Psoas muscle (tissue), 8 donors: ENCODE results near the gene DLG5. TPM values are rescaled to one million over a fixed set of nuclear protein-coding genes. Genes with fewer than 3 reads are reported as not detected.

Experiments used
- ATAC-seq, 4 donors: fragments of 200-7000 bp; cut with Tn5 transposase; one replicate each; pipeline ENCODE4 v1.9.1; 2020; ENCODE audit warnings: moderate library complexity in 3 of 4, mild to moderate bottlenecking in 2 of 4
- DNase-seq, 2 donors: peaks; one replicate each; pipeline ENCODE4 v3.0.0-alpha.2; 2020
- H3K27ac ChIP-seq: fragments of 200-600 bp; one replicate; pipeline ENCODE4 v1.8.0; 2022
- H3K27me3 ChIP-seq, 3 donors: fragments of 200-600 bp in 1 of 3; one replicate each; pipeline versions ENCODE4 v1.6.1 to v1.8.0; 2013 to 2022; ENCODE audit warnings: low read length in 2 of 3, mild to moderate bottlenecking in 2 of 3, moderate library complexity in 1 of 3; ENCODE audit not compliant: insufficient read depth in 3 of 3
- H3K36me3 ChIP-seq, 2 donors: fragments of 200-600 bp in 1 of 2; one replicate each; pipeline versions ENCODE4 v1.6.1 to v1.8.0; 2013 to 2022; ENCODE audit warnings: low read depth in 1 of 2, mild to moderate bottlenecking in 1 of 2, moderate library complexity in 1 of 2; ENCODE audit not compliant: insufficient read depth in 1 of 2
- H3K4me1 ChIP-seq: fragments of 200-600 bp; one replicate; pipeline ENCODE4 v1.8.0; 2022
- H3K4me3 ChIP-seq: fragments of 200-600 bp; one replicate; pipeline ENCODE4 v1.8.0; 2022; ENCODE audit warnings: mild to moderate bottlenecking
- H3K9me3 ChIP-seq: fragments of 200-600 bp; one replicate; pipeline ENCODE4 v1.8.0; 2022
- WGBS, 3 donors: extraction: QIAGEN DNeasy Blood & Tissue Kit; methylation state at CpG; one replicate each; pipeline versions ENCODE4 v1.1.6 to v1.1.7; 2013; 5-methylcytosine and 5-hydroxymethylcytosine counted together
- intact Hi-C, 2 donors: fragments of 100-400 bp; cut with DNase I; formaldehyde crosslinking; loops; one replicate each; pipeline versions ENCODE4 v1.11.0 to v1.14.2; 2022
- polyA plus RNA-seq, 3 donors: library from polyadenylated mRNA; stranded (reverse); fragments of 200-250 nt; gene quantifications; one replicate each; pipeline ENCODE4 v1.2.3, GENCODE V29; 2013
- total RNA-seq, 4 donors: library from RNA; stranded (reverse); fragmentation: NEBNext Ultra II Directional in 2 of 4; extraction: Animal tissue kit (Norgen Biotek cat#: 25700) in 2 of 4; gene quantifications; one replicate each; pipeline versions ENCODE4 v1.2.1 to v1.2.4, GENCODE V29; 2021 to 2023
- TF ChIP-seq, protein P1 (sequence below): fragments of 200-600 bp; IDR thresholded peaks from one replicate; pipeline ENCODE4 v1.8.0; 2022; ENCODE audit warnings: antibody characterized with exemption
- donor health status: healthy with polysubstance abuse.
- donor health status: DM: no; HTN: no; CAD: no; lungs with moderate emphysema.
- donor health status: Bipolar disorder and iron deficiency.
- donor health status: healthy.
- donor health status: DM: yes; HTN: yes; CAD: no.
- donor health status: DM: no; HTN: no; CAD: no.
- donor health status: DM: no; HTN: no; CAD: no.
- donor health status: DM: yes; HTN: yes; CAD: no.

The DLG5 gene
- total and polyA plus RNA-seq, 7 donors = 10.2 to 62.9 (median 36.9) TPM

DNA sequence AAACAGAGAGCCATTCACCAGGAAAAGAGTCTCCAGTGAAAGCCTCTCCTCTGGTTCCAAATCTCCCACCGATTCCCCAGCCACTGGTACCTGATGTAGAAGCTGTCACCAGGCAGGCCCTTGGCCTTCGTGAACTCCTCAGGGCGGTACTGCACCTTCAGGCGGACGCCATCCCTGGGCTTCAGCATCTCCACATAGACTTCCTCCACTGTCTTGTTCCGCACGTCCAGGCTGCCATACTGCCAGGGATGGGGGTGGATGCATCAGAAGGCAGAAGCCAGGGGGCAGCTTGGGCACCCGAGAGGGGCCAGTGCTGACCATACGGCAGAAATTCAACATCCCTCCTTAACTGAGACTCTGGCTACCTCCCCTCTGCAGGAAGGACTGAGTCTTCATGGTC lies 118.8 kb downstream of the DLG5 start:
- H3K4me1 ChIP-seq = no peaks in the 10 kb centered on the region
- no peaks in the 10 kb centered on the region for H3K27me3 ChIP-seq
- TF ChIP-seq, protein P1, sequence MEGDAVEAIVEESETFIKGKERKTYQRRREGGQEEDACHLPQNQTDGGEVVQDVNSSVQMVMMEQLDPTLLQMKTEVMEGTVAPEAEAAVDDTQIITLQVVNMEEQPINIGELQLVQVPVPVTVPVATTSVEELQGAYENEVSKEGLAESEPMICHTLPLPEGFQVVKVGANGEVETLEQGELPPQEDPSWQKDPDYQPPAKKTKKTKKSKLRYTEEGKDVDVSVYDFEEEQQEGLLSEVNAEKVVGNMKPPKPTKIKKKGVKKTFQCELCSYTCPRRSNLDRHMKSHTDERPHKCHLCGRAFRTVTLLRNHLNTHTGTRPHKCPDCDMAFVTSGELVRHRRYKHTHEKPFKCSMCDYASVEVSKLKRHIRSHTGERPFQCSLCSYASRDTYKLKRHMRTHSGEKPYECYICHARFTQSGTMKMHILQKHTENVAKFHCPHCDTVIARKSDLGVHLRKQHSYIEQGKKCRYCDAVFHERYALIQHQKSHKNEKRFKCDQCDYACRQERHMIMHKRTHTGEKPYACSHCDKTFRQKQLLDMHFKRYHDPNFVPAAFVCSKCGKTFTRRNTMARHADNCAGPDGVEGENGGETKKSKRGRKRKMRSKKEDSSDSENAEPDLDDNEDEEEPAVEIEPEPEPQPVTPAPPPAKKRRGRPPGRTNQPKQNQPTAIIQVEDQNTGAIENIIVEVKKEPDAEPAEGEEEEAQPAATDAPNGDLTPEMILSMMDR = no peak
- ATAC-seq (no peak), DNase-seq (no peak)
- H3K4me3 ChIP-seq = no peak overlapping the region
- 95 to 96% (median 95%) methylated on average over 9 of the region's 9 CpGs for WGBS, 3 donors
- no peaks in the 10 kb centered on the region for H3K9me3 ChIP-seq
- intact Hi-C loops = no loop called here
- H3K36me3 ChIP-seq = peaks cover 4 to 100% of the 10 kb centered on the region in 2 donors
- H3K27ac ChIP-seq = no peak overlapping the region

DNA sequence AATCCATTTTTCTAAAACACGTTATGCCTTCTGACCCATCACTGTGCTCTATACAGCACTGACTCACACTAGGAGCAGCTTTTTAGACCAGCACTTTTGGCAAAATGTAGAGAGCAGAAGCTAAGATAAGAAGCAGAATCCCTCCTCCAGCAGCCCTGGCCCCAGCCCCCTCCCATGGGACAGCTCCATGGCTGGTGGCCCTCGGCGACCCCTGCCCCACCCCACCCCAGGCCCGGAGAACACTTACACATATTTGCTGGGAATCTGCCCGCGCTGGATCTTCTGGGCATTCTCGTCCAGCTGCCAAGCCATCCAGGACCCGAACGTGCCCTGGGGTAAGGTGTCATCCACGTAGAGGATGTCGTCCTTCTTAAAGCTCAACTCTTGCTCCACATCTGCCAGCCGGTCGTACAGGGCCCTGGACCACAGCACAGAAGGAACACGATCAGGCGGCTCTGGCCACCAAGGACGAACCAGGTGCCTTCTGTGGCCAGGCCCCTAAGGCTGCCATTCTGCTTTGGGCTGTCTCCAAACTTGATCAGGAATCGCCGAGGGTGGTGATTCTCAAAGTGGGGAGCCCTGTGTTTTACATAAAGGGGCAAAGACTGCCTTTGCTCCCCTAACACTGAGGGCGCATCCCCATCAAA lies 119.9 kb downstream of the DLG5 start:
- no peaks in the 10 kb centered on the region for H3K27me3 ChIP-seq
- 90 to 91% (median 90%) methylated on average over 19 of the region's 19 CpGs for WGBS, 3 donors
- intact Hi-C loops = no loop called here

DNA sequence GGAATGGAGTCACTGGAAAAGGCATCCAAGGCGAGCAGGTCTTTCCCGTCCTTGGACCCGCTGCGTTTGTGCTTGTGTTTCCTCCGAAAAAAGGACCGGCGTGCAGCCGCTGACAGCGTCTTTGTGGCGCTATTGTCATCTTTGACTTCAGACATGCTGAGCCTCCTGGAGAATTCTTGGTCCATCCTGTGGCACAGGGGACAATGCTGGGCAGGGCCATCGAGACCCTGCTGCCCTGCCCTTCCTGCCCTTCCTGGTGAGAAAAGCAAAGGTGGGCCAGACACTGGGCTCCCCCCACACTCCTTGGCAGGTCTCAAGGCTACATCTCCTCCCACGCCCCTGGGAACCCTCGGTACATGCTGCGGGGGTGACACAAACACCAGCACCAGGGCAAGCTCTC lies 120.9 kb downstream of the DLG5 start:
- TF ChIP-seq, protein P1 = no peak
- H3K4me1 ChIP-seq = no peaks in the 10 kb centered on the region
- no peaks in the 10 kb centered on the region for H3K9me3 ChIP-seq
- intact Hi-C loops = no loop called here
- no peaks in the 10 kb centered on the region for H3K27me3 ChIP-seq
- WGBS, 3 donors = 94% methylated on average over 14 of the region's 14 CpGs
- H3K4me3 ChIP-seq = no peak overlapping the region
- peaks cover 4 to 100% of the 10 kb centered on the region in 2 donors for H3K36me3 ChIP-seq
- no peak overlapping the region for H3K27ac ChIP-seq
- ATAC-seq = no peak
- no peak for DNase-seq

More for the DNA sequence above, 119.9 kb downstream of the DLG5 start:
- Histone ChIP-seq H3K36me3 (peaks cover 4 to 100% of the 10 kb centered on the region in 2 donors), H3K27ac (no peak overlapping the region), H3K9me3 (no peaks in the 10 kb centered on the region), H3K4me3 (no peak overlapping the region), H3K4me1 (no peaks in the 10 kb centered on the region)
- TF ChIP-seq, protein P1 = no peak
- ATAC-seq (no peak), DNase-seq (no peak)

DNA sequence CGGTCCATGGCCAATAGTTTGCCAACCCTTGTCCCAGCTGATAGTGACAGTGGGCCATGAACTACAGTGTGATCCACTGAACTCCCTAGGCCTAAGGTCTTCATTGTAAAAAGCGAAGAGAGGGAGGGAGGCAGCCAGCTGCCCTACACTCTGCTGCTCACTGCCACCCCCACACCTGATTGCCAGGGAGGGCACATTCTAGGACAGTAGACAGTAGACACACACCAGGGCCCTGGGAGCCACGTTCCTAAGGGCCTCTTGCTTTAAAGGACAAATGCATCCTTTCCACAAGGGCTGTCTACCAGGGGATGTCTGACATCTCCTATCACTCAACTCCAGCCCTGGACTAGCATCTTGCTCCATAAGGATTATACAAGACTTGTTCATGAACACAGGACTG lies 122.2 kb downstream of the DLG5 start:
- DNase-seq = no peak
- no peaks in the 10 kb centered on the region for H3K9me3 ChIP-seq
- WGBS, 3 donors = 82 to 91% (median 86%) methylated on average over 3 of the region's 3 CpGs
- no peak for ATAC-seq
- no peak overlapping the region for H3K27ac ChIP-seq
- H3K27me3 ChIP-seq = no peaks in the 10 kb centered on the region
- intact Hi-C loops = no loop called here
- H3K4me1 ChIP-seq = no peaks in the 10 kb centered on the region
- peaks cover 6 to 100% of the 10 kb centered on the region in 2 donors for H3K36me3 ChIP-seq
- H3K4me3 ChIP-seq = no peak overlapping the region
- TF ChIP-seq, protein P1 = no peak
